Hepatocyte (in vitro differentiated cells): ENCODE data around the gene SLC38A9.

ENCODE experiments used
- EZH2 ChIP-seq: fragments of 200-600 bp; sonication (generic); IDR thresholded peaks from 2 replicates; pipeline ENCODE4 v1.6.1; 2016; ENCODE audit warnings: antibody characterized with exemption, mild to moderate bottlenecking, borderline replicate concordance
- EZH2phosphoT487 ChIP-seq: fragments of 200-600 bp; sonication (generic); IDR thresholded peaks from one replicate; pipeline ENCODE4 v1.6.1; 2018; ENCODE audit warnings: antibody characterized with exemption, mild to moderate bottlenecking, low read depth, moderate library complexity; ENCODE audit not compliant: unreplicated experiment, severe bottlenecking
- TF ChIP-seq, protein P1 (sequence below): fragments of 200-600 bp; sonication (generic); IDR thresholded peaks from 2 replicates; pipeline ENCODE4 v1.5.1; 2016; ENCODE audit warnings: antibody characterized with exemption, mild to moderate bottlenecking; ENCODE audit not compliant: poor library complexity

DNA sequence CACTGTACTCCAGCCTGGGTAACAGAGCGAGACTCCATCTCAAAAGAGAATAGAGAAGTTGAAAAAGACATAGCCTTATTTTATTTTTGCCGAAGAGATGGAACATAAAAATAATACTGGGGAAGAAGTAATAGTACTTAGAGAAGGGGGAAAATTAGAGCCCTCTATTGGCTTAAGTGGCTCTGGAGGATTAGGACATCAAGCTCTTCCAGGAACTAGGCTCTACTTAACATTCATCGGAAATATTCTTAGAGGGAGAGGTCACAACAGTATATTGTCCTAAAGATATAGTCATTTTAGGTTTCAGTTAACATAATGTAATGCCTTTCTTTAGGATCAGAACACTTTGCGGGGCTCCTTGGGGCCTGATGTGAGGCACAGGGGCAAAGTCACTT, 91.4 kb downstream of the SLC38A9 start:
- TF ChIP-seq, protein P1, sequence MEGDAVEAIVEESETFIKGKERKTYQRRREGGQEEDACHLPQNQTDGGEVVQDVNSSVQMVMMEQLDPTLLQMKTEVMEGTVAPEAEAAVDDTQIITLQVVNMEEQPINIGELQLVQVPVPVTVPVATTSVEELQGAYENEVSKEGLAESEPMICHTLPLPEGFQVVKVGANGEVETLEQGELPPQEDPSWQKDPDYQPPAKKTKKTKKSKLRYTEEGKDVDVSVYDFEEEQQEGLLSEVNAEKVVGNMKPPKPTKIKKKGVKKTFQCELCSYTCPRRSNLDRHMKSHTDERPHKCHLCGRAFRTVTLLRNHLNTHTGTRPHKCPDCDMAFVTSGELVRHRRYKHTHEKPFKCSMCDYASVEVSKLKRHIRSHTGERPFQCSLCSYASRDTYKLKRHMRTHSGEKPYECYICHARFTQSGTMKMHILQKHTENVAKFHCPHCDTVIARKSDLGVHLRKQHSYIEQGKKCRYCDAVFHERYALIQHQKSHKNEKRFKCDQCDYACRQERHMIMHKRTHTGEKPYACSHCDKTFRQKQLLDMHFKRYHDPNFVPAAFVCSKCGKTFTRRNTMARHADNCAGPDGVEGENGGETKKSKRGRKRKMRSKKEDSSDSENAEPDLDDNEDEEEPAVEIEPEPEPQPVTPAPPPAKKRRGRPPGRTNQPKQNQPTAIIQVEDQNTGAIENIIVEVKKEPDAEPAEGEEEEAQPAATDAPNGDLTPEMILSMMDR = no peak
- TF ChIP-seq EZH2 (no peak), EZH2phosphoT487 (no peak)
